Dendritic cell treated with granulocyte-macrophage colony-stimulating factor and Interleukin-4, amounts not matched to agents 40 ng/mL and 50 ng/mL, for 4 days (primary cell): ENCODE results near the gene NRF1.

Experiments
- H3K27ac Mint-ChIP-seq: one replicate; pipeline ENCODE4 v1.8.0; 2022; ENCODE audit warnings: mild to moderate bottlenecking, mixed read lengths
- H3K27me3 Mint-ChIP-seq: one replicate; pipeline ENCODE4 v1.8.0; 2022; ENCODE audit warnings: mild to moderate bottlenecking, mixed read lengths
- H3K36me3 Mint-ChIP-seq: one replicate; pipeline ENCODE4 v1.8.0; 2022; ENCODE audit warnings: low read depth, mixed read lengths
- H3K4me1 Mint-ChIP-seq: one replicate; pipeline ENCODE4 v1.8.0; 2022; ENCODE audit warnings: low read depth, mixed read lengths
- H3K4me3 Mint-ChIP-seq: one replicate; pipeline ENCODE4 v1.8.0; 2022; ENCODE audit warnings: mild to moderate bottlenecking, moderate library complexity, mixed read lengths
- H3K9me3 Mint-ChIP-seq: one replicate; pipeline ENCODE4 v1.8.0; 2022; ENCODE audit warnings: mixed read lengths
- intact Hi-C: fragments of 100-400 bp; cut with micrococcal nuclease; formaldehyde crosslinking; loops from one replicate; pipeline ENCODE4 v1.15.0; 2022

Gene NRF1

DNA sequence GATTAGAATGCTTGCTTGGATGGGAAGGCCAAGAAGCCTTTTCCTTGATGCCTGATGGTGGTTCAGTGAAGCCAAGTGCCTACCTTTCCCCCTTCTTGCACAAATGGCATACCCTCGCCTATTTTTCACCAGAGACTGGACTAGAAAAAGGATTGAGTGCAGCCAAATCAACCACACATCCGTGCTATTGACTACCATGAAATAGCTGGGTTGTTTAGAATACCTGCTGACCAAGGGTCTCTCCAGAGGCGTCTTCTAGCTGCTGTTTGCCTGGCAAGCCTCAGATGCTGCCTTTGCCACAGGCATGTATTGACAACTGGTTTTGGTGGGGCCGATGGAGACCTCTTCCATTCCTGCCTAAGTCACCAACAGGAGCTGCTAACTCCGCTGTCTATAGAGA, 146.5 kb downstream of the NRF1 start:
- Mint-ChIP-seq H3K9me3 (no peaks in the 10 kb centered on the region), H3K27me3 (no peaks in the 10 kb centered on the region), H3K4me1 (no peaks in the 10 kb centered on the region), H3K36me3 (peaks cover 43% of the 10 kb centered on the region), H3K27ac (no peak overlapping the region), H3K4me3 (no peak overlapping the region)
- intact Hi-C loops, result no loop called here

DNA sequence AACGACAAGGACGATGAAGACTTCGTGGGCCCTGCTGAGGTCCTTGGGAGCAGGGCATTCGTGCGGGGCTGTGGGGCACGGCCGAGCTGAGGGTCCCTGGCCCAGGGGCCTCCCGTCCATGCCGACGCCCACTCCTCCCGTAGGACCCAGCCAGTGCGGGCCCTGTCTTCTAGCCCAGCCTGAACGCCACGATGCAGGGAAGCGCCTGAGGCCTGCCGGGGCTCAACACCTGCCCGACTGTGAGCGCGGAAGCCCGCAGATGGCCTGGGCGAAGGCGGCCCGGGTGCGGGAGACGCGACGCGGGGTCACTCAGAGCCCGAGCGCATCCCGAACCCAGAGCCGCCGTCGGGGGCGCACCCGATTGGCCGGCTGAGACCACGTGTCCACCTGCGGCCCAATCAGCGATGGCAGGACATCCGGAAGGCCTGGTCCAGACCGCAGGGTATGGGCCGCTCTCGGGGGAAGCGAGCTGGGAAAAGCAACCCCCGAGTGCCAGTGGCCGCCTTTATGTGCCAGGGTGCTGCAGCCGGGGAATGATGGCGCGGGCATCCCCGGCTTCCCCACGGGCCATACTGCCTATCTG, 151.0 kb downstream of the NRF1 start:
- H3K27me3 Mint-ChIP-seq, result peaks cover 18% of the 10 kb centered on the region
- H3K4me1 Mint-ChIP-seq, result no peaks in the 10 kb centered on the region
- H3K36me3 Mint-ChIP-seq, result peaks cover 5% of the 10 kb centered on the region
- no peaks in the 10 kb centered on the region for H3K9me3 Mint-ChIP-seq
- no peak overlapping the region for H3K27ac Mint-ChIP-seq
- H3K4me3 Mint-ChIP-seq, result no peak overlapping the region
- intact Hi-C loops, result no loop called here

DNA sequence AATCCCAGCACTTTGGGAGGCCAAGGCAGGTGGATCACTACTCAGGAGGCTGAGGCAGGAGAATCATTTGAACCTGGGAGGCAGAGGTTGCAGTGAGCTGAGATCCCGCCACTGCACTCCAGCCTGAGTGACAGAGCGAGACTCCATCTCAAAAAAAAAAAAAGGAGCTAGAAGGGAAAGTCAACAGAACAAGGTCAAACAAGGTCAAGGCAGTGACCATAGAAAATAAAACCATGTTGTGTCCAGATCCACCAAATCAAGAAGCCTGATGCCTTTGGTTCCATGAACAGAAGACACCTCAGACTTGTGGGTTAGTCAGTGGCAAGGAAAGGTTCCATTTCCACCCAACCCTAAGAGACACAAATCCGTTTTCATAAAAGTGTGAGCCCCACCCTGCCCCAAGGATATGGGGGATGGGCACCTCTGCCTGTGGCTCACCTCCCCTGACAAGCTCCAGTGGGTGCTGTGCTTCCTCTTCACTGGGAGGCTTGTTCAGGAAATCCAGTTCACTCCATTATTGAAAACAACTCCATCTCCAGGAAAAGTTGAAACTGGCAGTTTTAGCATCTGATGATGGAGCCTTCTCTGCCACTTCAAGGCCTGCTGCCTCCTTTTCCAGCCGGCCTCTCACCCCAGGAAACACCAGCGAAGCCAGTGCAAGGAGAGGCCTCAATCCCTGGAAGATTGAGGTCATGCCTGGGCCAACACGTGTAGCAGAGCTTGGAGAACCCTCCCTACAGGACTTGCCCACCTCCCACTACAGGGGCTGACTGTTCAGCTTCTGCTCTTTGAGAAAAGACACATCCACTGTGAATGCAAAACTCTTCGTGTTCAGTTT, 152.9 kb downstream of the NRF1 start:
- Mint-ChIP-seq H3K36me3 (no peaks in the 10 kb centered on the region), H3K9me3 (no peaks in the 10 kb centered on the region), H3K27ac (no peak overlapping the region), H3K4me3 (no peak overlapping the region), H3K4me1 (no peaks in the 10 kb centered on the region), H3K27me3 (peaks cover 35% of the 10 kb centered on the region)
- intact Hi-C loops, result no loop called here

DNA sequence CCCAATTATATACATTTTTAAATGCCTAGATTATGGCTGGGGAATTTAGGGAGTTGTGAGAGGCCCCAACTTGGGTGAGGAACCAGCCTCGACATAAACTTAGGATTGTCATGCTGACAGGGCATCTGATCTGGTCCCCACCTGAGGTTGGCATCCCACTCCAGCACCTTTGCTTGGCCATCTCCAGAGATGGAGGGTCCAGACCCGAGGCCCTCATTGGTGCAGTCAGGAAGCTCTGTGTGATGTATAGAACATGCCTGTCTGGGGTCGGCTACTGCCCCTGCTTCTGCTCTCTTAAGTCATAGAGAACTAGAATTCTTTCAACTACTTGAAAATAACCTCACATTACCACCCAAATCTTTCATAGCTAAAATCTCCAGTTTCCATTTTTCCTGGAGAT, 153.8 kb downstream of the NRF1 start:
- Mint-ChIP-seq H3K9me3 (no peaks in the 10 kb centered on the region), H3K4me1 (no peaks in the 10 kb centered on the region), H3K27ac (no peak overlapping the region), H3K4me3 (no peak overlapping the region), H3K36me3 (no peaks in the 10 kb centered on the region), H3K27me3 (peaks cover 42% of the 10 kb centered on the region)
- intact Hi-C loops, result no loop called here

DNA sequence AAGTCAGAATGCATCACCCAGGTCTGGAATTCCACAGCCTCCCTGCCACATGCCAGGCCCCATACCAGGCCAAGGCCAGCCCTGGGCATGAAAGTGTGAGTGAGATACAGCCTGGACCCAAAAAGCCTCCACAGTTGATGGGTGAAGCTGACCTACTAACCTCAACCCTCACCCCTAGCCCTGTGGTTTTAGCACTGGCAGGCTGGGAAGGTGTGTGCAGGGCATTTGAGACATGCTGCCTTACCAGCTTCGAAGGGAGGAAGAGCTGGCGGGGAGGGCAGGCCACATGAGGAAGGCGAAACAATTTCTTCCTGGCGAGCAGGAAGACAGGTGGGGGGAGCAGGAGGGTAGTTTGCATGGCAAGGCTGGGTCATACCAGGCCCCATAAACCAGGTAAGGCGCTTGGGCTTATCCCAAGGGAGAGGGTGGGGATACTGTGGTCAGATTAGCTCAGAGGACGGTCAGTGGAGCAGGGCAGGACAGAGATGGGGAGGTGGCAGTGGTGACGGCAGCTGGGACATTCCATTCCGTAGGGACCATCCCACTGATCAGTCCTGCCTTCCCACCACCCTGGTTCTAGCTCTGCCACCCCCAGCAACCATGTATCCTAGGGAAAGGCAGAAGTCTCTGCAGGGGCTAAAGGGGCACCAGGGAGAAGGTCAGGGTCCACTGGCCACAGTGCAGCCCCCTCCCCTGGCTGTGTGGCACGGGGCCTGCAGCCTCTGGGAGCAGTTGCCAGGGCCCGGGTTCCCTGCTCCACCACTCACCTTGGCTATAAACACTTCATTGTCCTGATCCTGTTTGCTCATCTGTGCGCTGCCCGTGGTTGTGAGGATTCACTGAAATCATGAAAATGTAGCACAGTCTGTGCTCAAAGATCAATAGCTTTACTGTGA, 155.8 kb downstream of the NRF1 start:
- Mint-ChIP-seq H3K9me3 (no peaks in the 10 kb centered on the region), H3K27me3 (peaks cover 60% of the 10 kb centered on the region), H3K36me3 (no peaks in the 10 kb centered on the region), H3K4me3 (no peak overlapping the region), H3K27ac (no peak overlapping the region), H3K4me1 (peaks cover 9% of the 10 kb centered on the region)
- intact Hi-C loops, result no loop called here

DNA sequence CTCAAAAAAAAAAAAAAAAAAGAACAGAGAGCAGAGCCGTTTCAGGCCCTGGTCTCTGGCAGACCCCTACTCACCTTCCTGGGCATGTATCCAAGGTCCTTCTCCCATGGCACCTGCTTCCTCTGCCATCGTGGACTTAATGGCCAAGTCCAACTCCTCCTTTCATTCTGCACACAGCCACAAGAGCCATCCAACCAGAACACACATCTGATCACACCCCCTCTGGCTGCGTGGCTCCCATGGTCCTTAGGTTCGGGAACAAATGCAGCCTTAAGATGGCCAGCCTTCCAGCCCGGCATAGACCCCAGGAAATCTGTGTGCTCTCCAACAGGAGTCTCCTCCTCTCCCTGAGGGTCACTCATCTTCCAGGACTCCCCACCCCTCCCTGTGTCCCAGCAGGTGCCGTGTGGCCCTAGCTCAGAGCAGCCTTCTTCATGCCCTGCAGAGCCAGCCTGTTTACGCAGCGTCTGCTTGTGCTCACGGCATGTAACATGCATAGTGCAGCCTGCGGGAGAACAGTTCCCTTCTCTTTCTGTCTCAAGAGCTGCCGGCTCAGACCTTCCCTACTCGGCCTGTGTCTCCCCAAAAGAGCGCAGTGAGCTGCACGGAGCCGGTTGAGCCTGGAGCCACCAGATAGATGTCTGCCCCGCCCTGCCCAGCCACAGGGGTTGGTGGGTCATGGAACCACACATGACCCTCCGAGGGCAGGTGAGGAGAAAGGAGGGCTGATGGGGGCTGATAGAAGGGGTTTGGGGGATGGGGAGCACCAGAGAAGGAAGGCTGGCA, 157.3 kb downstream of the NRF1 start:
- Mint-ChIP-seq H3K9me3 (no peaks in the 10 kb centered on the region), H3K27ac (no peak overlapping the region)
- intact Hi-C loops, result no loop called here

DNA sequence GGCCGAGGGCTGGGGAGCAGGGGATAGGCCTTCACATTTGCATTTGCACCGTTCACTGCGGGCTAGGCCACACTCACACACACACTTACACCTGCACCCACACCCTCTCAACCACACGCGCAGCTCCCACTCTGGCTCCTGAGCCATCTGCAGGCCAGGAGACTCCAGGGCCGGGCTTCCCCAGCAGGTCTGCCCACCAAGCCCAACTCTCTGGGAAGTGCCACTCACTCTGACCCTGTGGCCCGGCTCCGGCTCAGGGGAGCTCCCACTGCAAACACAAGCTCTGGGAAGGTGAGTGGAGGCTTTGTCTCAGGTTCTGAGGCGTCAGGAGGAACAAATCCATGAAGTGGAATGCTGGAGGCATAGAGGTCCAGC, 157.9 kb downstream of the NRF1 start:
- no peak overlapping the region for H3K27ac Mint-ChIP-seq
- peaks cover 9% of the 10 kb centered on the region for H3K4me1 Mint-ChIP-seq
- no peak overlapping the region for H3K4me3 Mint-ChIP-seq
- no peaks in the 10 kb centered on the region for H3K36me3 Mint-ChIP-seq
- intact Hi-C loops, result no loop called here
- H3K9me3 Mint-ChIP-seq, result no peaks in the 10 kb centered on the region
- H3K27me3 Mint-ChIP-seq, result peaks cover 77% of the 10 kb centered on the region

More for the DNA sequence above, 157.3 kb downstream of the NRF1 start:
- Mint-ChIP-seq H3K27me3 (peaks cover 74% of the 10 kb centered on the region), H3K4me3 (no peak overlapping the region), H3K36me3 (no peaks in the 10 kb centered on the region), H3K4me1 (peaks cover 9% of the 10 kb centered on the region)

DNA sequence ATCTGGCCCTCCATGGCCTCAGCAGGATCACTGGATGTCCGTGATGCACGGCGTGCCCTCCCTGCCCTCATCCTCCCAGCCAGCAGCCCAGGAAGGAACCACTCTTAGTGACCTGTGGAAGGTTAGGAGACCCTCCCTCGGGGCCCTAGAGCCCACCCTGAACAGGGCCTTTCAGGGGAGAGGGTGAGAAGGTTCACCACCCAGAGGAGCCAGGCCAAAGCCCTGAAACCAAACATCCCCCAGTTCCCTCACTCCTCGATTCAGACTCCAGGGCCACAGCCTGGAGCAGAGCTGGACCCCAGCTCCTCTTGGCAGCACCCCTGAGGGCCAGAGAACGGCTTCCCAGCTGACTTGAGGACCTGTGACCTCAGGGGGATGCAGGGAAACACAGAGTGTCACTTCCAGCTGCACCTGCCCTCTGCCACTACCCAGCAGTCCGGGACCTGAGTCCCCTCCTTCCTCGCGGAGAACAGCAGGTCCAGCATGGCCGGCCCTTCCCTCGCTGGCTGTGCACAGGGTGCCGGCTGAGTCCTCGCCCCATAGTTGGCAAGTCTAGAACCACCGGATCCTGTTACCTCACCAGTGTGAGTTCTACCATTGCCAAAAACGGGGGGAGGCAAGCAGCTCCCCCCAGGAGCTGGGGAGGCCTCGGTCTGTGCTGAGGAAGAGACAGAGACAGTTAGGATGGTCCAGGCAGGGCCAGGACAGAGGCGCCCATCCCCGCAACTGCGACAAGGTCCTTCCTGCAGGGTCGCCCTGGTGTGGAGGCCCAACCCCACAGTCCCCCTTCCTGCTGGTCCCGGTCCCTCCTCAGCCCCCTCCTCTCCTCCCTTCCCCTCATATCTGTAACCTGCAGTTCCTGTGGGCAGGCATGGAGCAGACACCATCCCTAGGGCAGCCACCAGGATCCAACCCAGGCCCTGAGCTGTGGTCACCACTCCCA, 158.6 kb downstream of the NRF1 start:
- H3K4me1 Mint-ChIP-seq, result peaks cover 9% of the 10 kb centered on the region
- no peak overlapping the region for H3K4me3 Mint-ChIP-seq
- no peak overlapping the region for H3K27ac Mint-ChIP-seq
- intact Hi-C loops, result no loop called here
- H3K27me3 Mint-ChIP-seq, result peaks cover 80% of the 10 kb centered on the region
- no peaks in the 10 kb centered on the region for H3K36me3 Mint-ChIP-seq
- no peaks in the 10 kb centered on the region for H3K9me3 Mint-ChIP-seq

DNA sequence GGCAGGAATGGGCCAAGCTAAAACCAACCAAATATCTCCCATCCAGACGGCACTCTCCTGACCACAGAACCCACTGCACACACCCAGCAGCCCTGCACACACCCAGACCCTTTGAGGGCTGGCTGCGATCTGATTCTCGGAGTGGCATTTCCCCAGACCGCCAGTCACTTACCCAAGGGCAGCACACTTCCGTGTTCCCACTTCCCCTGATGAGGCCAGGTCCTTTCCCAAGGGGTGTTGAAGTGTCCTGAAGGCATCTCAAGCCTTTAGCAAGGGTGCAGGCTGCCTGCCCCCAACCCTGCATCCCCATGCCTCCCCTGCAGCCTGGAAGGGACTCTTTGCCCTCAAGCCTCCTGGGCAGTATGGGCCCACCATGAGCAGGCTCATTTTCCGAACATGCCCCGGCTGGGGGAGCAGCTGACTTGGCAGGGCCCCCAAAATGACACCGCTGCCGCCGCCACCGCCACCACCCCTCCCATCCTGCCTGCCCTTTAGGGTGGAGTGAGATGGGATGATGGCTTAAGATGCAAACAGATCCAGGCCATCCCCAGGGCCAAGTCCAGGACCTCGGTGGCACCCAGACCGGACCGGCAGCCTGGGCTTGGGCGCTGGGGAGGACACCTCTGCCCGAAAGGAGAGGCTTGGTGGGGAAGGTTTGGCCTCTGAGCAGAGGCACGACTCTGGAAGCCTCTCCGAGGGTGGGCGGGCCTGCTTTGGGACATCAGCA, 159.8 kb downstream of the NRF1 start:
- H3K27me3 Mint-ChIP-seq, result peaks cover 86% of the 10 kb centered on the region
- H3K36me3 Mint-ChIP-seq, result no peaks in the 10 kb centered on the region
- peak overlapping the region; percentile 49 for H3K27ac Mint-ChIP-seq
- intact Hi-C loops, result no loop called here
- peaks cover 9% of the 10 kb centered on the region for H3K4me1 Mint-ChIP-seq
- peak overlapping the region; percentile 33 for H3K4me3 Mint-ChIP-seq
- H3K9me3 Mint-ChIP-seq, result no peaks in the 10 kb centered on the region

DNA sequence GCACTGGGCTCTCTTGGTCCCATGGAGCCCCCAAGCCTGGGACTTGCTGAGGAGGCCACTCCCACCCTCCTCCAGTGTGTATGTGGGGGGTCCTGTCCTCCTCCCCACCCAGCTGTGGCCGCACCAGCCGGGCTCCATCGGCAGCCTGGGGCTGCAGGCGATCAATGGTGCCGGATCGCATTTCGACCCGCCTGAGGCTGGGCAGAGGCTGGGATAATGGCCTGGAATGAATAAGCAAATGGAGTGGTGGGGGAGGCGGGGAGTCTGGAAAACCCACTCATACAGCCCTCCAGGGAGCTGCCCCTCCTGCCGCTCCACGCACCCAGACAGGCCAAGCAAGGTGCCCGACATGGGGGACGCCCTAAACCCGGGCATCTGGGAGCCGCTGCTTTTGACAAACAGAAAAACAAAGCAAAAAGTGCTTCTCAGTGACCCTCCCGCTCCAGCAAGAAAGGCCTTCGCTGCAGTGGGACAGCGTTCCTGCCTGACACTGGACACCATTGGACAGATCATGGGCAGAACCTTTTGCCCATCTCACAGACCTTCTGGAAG, 160.5 kb downstream of the NRF1 start:
- intact Hi-C loops, result no loop called here
- Mint-ChIP-seq H3K4me1 (peaks cover 10% of the 10 kb centered on the region), H3K4me3 (no peak overlapping the region), H3K27ac (no peak overlapping the region), H3K36me3 (no peaks in the 10 kb centered on the region), H3K9me3 (no peaks in the 10 kb centered on the region), H3K27me3 (peaks cover 91% of the 10 kb centered on the region)

DNA sequence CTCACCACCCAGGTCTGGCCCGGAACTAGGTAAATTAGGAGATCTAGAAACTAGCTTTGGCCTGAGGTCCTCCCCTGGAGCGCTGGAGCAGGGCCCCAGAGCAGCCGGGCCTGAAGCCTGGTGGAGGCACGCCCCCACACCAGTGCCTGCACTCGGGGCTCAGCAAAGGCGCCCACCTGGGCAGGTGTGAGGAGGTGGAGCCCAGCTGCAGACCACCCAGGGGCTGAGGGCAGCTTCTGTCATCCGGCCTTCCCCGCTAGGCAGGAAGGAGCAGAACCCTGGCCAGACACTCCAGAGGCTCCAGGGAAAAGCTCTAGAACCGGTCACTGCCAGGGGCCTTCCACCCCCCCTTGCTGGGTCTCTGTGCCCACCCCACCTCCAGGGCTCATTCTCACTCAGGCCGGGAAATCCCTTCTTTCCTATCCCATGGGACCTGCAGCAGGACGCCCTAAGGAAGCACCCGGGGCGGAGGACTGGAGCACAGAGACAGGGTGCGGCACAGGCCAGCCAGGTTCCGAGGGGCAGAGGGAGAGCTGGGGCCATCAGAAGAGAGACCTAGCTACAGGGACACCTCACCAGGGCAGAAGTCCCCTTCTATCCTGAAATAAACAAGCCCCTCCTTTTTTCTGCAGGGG, 161.2 kb downstream of the NRF1 start:
- intact Hi-C loops, result no loop called here
- Mint-ChIP-seq H3K27me3 (peaks cover 91% of the 10 kb centered on the region), H3K4me1 (peaks cover 15% of the 10 kb centered on the region), H3K36me3 (no peaks in the 10 kb centered on the region), H3K27ac (no peak overlapping the region), H3K4me3 (no peak overlapping the region), H3K9me3 (no peaks in the 10 kb centered on the region)

DNA sequence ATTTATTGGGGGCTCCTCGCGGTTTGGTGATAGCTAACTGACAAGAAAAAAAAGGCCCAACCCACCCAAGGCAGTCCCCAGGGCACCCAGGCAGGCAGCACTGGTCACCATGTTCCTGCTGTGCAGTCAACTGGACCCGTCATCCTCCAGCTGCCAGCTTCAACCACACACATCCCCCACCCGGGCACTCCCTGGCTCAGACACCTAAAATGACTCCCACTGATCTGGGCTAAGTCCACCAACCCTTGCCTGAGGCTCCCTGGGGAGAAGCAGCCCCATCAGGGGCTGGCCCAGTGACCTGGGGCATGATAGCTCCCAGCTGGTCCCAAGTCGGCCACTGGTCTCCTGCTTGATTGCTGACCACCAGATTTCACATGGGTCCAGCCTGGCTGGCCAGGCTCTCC, 161.8 kb downstream of the NRF1 start:
- intact Hi-C loops, result no loop called here
- Mint-ChIP-seq H3K9me3 (no peaks in the 10 kb centered on the region), H3K27ac (no peak overlapping the region), H3K4me1 (peaks cover 15% of the 10 kb centered on the region), H3K4me3 (no peak overlapping the region), H3K36me3 (no peaks in the 10 kb centered on the region), H3K27me3 (peaks cover 91% of the 10 kb centered on the region)
